Astrocyte (in vitro differentiated cells and primary cell): ENCODE results near the gene FAM81A.

Experiments
- EZH2 ChIP-seq: IDR thresholded peaks from 2 replicates; pipeline ENCODE4 v1.6.1; 2012; ENCODE audit warnings: mild to moderate bottlenecking, low read length, inconsistent platforms; ENCODE audit not compliant: insufficient read depth
- TF ChIP-seq, protein P1 (sequence below): IDR thresholded peaks from 2 replicates; pipeline ENCODE4 v1.5.1; 2011; ENCODE audit warnings: low read depth, mild to moderate bottlenecking, inconsistent platforms, low read length, moderate library complexity; ENCODE audit not compliant: insufficient read depth

DNA sequence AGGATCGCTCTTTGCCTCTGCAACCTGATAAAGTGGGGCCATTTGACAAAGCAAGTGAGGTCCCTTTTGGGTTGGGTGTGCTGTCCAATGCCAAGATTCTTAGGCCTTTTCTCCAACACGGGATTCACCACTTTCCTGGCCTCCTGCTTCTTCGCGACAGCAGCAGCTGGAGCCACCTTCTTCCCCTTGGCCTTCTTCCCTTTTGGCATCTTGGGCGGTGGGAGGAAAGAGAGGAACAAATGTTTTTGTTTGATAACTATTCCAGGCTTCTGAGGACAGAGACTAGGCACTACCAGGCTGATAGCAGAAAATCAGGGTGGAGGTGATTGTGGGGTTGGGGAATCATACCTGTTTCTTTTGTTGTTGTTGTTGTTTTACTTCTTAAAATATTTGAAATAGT is 30.0 kb upstream of the FAM81A start:
- TF ChIP-seq, protein P1, sequence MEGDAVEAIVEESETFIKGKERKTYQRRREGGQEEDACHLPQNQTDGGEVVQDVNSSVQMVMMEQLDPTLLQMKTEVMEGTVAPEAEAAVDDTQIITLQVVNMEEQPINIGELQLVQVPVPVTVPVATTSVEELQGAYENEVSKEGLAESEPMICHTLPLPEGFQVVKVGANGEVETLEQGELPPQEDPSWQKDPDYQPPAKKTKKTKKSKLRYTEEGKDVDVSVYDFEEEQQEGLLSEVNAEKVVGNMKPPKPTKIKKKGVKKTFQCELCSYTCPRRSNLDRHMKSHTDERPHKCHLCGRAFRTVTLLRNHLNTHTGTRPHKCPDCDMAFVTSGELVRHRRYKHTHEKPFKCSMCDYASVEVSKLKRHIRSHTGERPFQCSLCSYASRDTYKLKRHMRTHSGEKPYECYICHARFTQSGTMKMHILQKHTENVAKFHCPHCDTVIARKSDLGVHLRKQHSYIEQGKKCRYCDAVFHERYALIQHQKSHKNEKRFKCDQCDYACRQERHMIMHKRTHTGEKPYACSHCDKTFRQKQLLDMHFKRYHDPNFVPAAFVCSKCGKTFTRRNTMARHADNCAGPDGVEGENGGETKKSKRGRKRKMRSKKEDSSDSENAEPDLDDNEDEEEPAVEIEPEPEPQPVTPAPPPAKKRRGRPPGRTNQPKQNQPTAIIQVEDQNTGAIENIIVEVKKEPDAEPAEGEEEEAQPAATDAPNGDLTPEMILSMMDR: no peak
- no peak for TF ChIP-seq EZH2
